ENCODE results near the gene SLC66A2.

Gene SLC66A2

GRCh38 chr18:79937103-79937860, 14.2 kb downstream of the SLC66A2 start:
- no peak for DNase-seq (ENCODE audit: low read depth)

GRCh38 chr18:79936641-79937040, 14.8 kb downstream of the SLC66A2 start:
- DNase-seq (ENCODE audit: low read depth) = no peak

GRCh38 chr18:79935925-79936324, 15.5 kb downstream of the SLC66A2 start:
- DNase-seq (ENCODE audit: low read depth) = no peak

GRCh38 chr18:79935499-79935898, 16.0 kb downstream of the SLC66A2 start:
- DNase-seq (ENCODE audit: low read depth) = no peak

- no peak for DNase-seq (ENCODE audit: low read depth)
Observed at GRCh38 chr18:79935098-79935480, 16.4 kb downstream of the SLC66A2 start.

- DNase-seq (ENCODE audit: low read depth) = no peak
Observed at GRCh38 chr18:79934311-79935097, 16.9 kb downstream of the SLC66A2 start.

- no peak for DNase-seq (ENCODE audit: low read depth)
Observed at GRCh38 chr18:79933765-79934164, 17.7 kb downstream of the SLC66A2 start.

- no peak for DNase-seq (ENCODE audit: low read depth)
Observed at GRCh38 chr18:79932907-79933306, 18.5 kb downstream of the SLC66A2 start.

- no peak for DNase-seq (ENCODE audit: low read depth)
Observed at GRCh38 chr18:79931475-79931874, 20.0 kb downstream of the SLC66A2 start.

- no peak for DNase-seq (ENCODE audit: low read depth)
Observed at GRCh38 chr18:79930020-79930642, 21.3 kb downstream of the SLC66A2 start.

GRCh38 chr18:79928563-79928960, 22.9 kb downstream of the SLC66A2 start:
- DNase-seq (ENCODE audit: low read depth) = no peak

- no peak for DNase-seq (ENCODE audit: low read depth)
Observed at GRCh38 chr18:79927607-79928562, 23.6 kb downstream of the SLC66A2 start.

- no peak for DNase-seq (ENCODE audit: low read depth)
Observed at GRCh38 chr18:79926715-79927606, 24.5 kb downstream of the SLC66A2 start.

GRCh38 chr18:79926306-79926705, 25.1 kb downstream of the SLC66A2 start:
- no peak for DNase-seq (ENCODE audit: low read depth)

GRCh38 chr18:79924814-79925731, 26.4 kb downstream of the SLC66A2 start:
- DNase-seq (ENCODE audit: low read depth) = no peak

GRCh38 chr18:79923896-79924585, 27.4 kb downstream of the SLC66A2 start:
- DNase-seq (ENCODE audit: low read depth) = no peak

GRCh38 chr18:79922971-79923411, 28.5 kb downstream of the SLC66A2 start:
- no peak for DNase-seq (ENCODE audit: low read depth)

- no peak for DNase-seq (ENCODE audit: low read depth)
Observed at GRCh38 chr18:79921984-79922965, 29.2 kb downstream of the SLC66A2 start.
